OCI-LY1 (cell line): ENCODE data around the gene PAX8.

ENCODE experiments used
- H2AFZ ChIP-seq: fragments of 200-600 bp; sonication (generic), shearing (Covaris generic); 2 replicates; pipeline ENCODE4 v1.6.0; 2014; ENCODE audit warnings: antibody characterized with exemption, mild to moderate bottlenecking, low read length
- H3F3A ChIP-seq: fragments of 200-600 bp; sonication (generic), shearing (Covaris generic); 2 replicates; pipeline ENCODE4 v1.6.0; 2014; ENCODE audit warnings: mild to moderate bottlenecking, antibody characterized with exemption, low read length, moderate library complexity; ENCODE audit not compliant: insufficient read depth
- H3K27ac ChIP-seq: fragments of 200-600 bp; sonication (generic); 2 replicates; pipeline ENCODE4 v1.5.1; 2014; ENCODE audit warnings: low read length, mixed run types, mild to moderate bottlenecking, low read depth; ENCODE audit not compliant: poor library complexity, severe bottlenecking
- H3K27me3 ChIP-seq: fragments of 200-600 bp; sonication (generic); 2 replicates; pipeline ENCODE4 v1.6.0; 2014; ENCODE audit warnings: antibody characterized with exemption, mild to moderate bottlenecking, low read length, moderate library complexity; ENCODE audit not compliant: insufficient read depth
- H3K36me3 ChIP-seq: fragments of 200-600 bp; sonication (generic); 2 replicates; pipeline ENCODE4 v1.6.1; 2014; ENCODE audit warnings: mild to moderate bottlenecking, antibody characterized with exemption, low read length, moderate library complexity, mixed read lengths; ENCODE audit not compliant: insufficient read depth
- H3K4me1 ChIP-seq: fragments of 200-600 bp; sonication (generic); 2 replicates; pipeline ENCODE4 v1.5.1; 2014; ENCODE audit warnings: mild to moderate bottlenecking, low read length, moderate library complexity; ENCODE audit not compliant: insufficient read depth, severe bottlenecking
- H3K4me2 ChIP-seq: fragments of 200-600 bp; sonication (generic), shearing (Covaris generic); 2 replicates; pipeline ENCODE4 v1.6.1; 2014; ENCODE audit warnings: low read length
- H3K4me3 ChIP-seq: fragments of 200-600 bp; sonication (generic); 2 replicates; pipeline ENCODE4 v1.5.1; 2014; ENCODE audit warnings: low read length, low read depth, mild to moderate bottlenecking, mixed read lengths; ENCODE audit not compliant: poor library complexity, severe bottlenecking
- H3K79me2 ChIP-seq: fragments of 200-600 bp; shearing (Covaris generic); 2 replicates; pipeline ENCODE4 v1.6.1; 2016; ENCODE audit warnings: mixed run types, low read length, mixed read lengths; ENCODE audit not compliant: insufficient read depth
- H3K9ac ChIP-seq: fragments of 200-600 bp; sonication (generic), shearing (Covaris generic); 2 replicates; pipeline ENCODE4 v1.6.1; 2014; ENCODE audit warnings: mild to moderate bottlenecking, low read length, mixed read lengths
- H3K9me2 ChIP-seq: fragments of 200-600 bp; sonication (generic), shearing (Covaris generic); 2 replicates; pipeline ENCODE4 v1.6.1; 2014; ENCODE audit warnings: low read depth, mild to moderate bottlenecking, low read length, mixed read lengths
- H3K9me3 ChIP-seq: fragments of 200-600 bp; shearing (Covaris generic); 2 replicates; pipeline ENCODE4 v1.6.1; 2014; ENCODE audit warnings: low read length, mixed read lengths
- H4K20me1 ChIP-seq: fragments of 200-600 bp; sonication (generic), shearing (Covaris generic); 2 replicates; pipeline ENCODE4 v1.6.0; 2016; ENCODE audit warnings: mild to moderate bottlenecking, low read length; ENCODE audit not compliant: insufficient read depth
- CTCF ChIP-seq: fragments of 200-600 bp; sonication (generic), shearing (Covaris generic); IDR thresholded peaks from 2 replicates; pipeline ENCODE4 v1.5.1; 2017; ENCODE audit warnings: mild to moderate bottlenecking, antibody characterized with exemption, low read length, moderate library complexity, mixed read lengths
- EZH2 ChIP-seq: fragments of 200-600 bp; sonication (generic), shearing (Covaris generic); IDR thresholded peaks from 2 replicates; pipeline ENCODE4 v1.8.0; 2017; ENCODE audit warnings: borderline replicate concordance, mixed run types, mild to moderate bottlenecking, antibody characterized with exemption, low read length, moderate library complexity, mixed read lengths

Gene PAX8

DNA sequence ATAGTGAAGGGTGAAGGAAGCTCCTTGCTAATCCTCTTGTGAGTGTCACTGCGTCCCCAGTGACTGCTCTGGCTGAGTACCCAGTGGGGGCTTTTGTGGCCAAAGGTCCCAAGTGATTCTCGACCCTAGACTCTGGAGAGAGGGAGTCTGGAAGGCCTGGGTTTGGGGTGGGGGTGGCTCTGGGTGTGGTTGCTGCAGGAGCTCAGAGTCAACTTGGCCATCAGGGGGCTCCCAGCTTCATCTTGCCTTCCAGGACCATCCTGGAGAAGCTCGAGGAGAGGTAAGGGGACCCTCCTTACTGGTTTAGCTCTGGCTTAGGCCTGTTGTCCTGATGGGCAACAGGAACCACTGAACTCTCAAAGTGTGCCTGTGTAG lies 104.4 kb downstream of the PAX8 start:
- no peaks in the 10 kb centered on the region for H3F3A ChIP-seq
- no peaks in the 10 kb centered on the region for H3K27me3 ChIP-seq
- no peaks in the 10 kb centered on the region for H4K20me1 ChIP-seq
- peak overlapping the region; percentile 92 for H3K27ac ChIP-seq
- peaks cover 35% of the 10 kb centered on the region for H3K4me1 ChIP-seq
- peak overlapping the region; percentile 90 for H3K4me2 ChIP-seq
- peaks cover 14% of the 10 kb centered on the region; the same call in 1 of the 2 replicates for H3K36me3 ChIP-seq
- no peaks in the 10 kb centered on the region for H3K9me3 ChIP-seq
- TF ChIP-seq CTCF (peak; percentile 46; the same call in 1 of the 2 replicates), EZH2 (no peak)
- H3K79me2 ChIP-seq = peaks cover 10% of the 10 kb centered on the region; the same call in 1 of the 2 replicates
- H3K9ac ChIP-seq = peak overlapping the region; percentile 94
- H3K9me2 ChIP-seq = no peaks in the 10 kb centered on the region
- H3K4me3 ChIP-seq = peak overlapping the region; percentile 91
- no peak overlapping the region for H2AFZ ChIP-seq

- no peak within 1 kb of the TSS for H2AFZ ChIP-seq
- H3K79me2 ChIP-seq = peaks cover 10% of the 10 kb centered on the region; the same call in 1 of the 2 replicates
- peak within 1 kb of the TSS; percentile 91 for H3K4me3 ChIP-seq
- H3K27me3 ChIP-seq = no peaks in the 10 kb centered on the region
- peak within 1 kb of the TSS; percentile 92 for H3K27ac ChIP-seq
- H3K4me2 ChIP-seq = peak within 1 kb of the TSS; percentile 90
- H4K20me1 ChIP-seq = no peaks in the 10 kb centered on the region
- H3K9me3 ChIP-seq = no peaks in the 10 kb centered on the region
- TF ChIP-seq EZH2 (no peak), CTCF (peak; percentile 17; the same call in 1 of the 2 replicates)
- H3K36me3 ChIP-seq = peaks cover 14% of the 10 kb centered on the region; the same call in 1 of the 2 replicates
- peaks cover 39% of the 10 kb centered on the region for H3K4me1 ChIP-seq
- peak within 1 kb of the TSS; percentile 94 for H3K9ac ChIP-seq
- no peaks in the 10 kb centered on the region for H3F3A ChIP-seq
- H3K9me2 ChIP-seq = no peaks in the 10 kb centered on the region
Measured at GRCh38 chr2:113173542-113174375, 105.0 kb downstream of the PAX8 start, which contains the start of gene PSD4. Gene PSD4 (plus strand): TSS chr2:113173971. CDS start chr2:113182457, 8,486 bp downstream.

DNA sequence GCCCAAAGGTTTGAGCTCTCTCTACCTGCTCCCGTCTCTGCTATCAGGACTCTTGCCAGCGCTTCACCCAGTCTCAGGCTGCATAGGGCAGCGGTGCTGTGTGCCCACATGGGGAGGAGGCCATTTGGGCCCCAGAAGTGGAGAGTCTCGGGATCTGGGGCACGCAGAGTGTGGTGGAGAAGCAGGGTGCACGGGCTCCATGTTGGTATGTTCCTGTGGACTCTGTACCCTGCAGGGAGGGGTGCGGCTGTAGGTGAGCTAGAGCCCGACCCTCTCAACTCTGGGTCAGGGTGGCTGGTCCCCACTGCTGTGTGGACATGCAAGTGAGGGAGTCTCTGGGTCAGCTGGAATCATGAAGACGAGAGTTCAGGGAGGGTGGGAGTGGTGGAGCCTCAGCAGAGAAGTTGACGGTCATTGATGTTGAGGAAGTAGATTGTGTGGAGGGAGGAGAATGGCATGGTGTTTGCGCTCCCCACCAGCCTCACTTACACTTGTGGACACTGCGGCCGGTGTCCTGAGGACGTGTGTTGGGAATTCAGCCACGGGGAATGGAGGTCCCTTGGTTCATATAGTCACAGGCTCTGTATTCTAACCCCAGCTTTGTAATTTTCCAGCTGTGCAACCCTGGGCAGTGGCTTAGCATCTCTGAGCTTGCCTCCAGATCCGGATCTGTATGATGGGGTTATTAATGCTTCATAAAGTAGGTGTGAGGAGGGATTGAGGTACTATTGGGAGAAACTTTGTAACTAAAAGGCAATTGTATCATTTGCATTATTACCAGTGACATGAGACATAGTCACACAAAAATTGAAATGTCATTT lies 105.8 kb downstream of the PAX8 start:
- Histone ChIP-seq H3K27me3 (no peaks in the 10 kb centered on the region), H3K79me2 (peaks cover 10% of the 10 kb centered on the region; the same call in 1 of the 2 replicates), H3K4me1 (peaks cover 42% of the 10 kb centered on the region), H3K27ac (peak overlapping the region; percentile 92), H3F3A (no peaks in the 10 kb centered on the region), H3K4me3 (peak overlapping the region; percentile 91), H3K9me2 (no peaks in the 10 kb centered on the region), H3K4me2 (peak overlapping the region; percentile 90), H3K36me3 (peaks cover 14% of the 10 kb centered on the region; the same call in 1 of the 2 replicates), H4K20me1 (no peaks in the 10 kb centered on the region), H3K9ac (peak overlapping the region; percentile 94), H3K9me3 (no peaks in the 10 kb centered on the region), H2AFZ (no peak overlapping the region)
- TF ChIP-seq EZH2 (no peak), CTCF (no peak)
